Activated T-helper 2 cell treated with anti-CD3 and anti-CD28 coated beads, Interferon-gamma antibody, Interleukin-2, Interleukin-4, amounts not matched to agents 10 μg/mL and 5 μg/mL and 100 μg/mL, durations not matched to agents 14 hours and 24 hours and 36 hours (primary cell): ENCODE measurements around the gene HS3ST3A1. TPM values are rescaled to one million over a fixed set of nuclear protein-coding genes. Genes with fewer than 3 reads are reported as not detected.
"Not testable (repeated sequence)": the region's sequence is repeated elsewhere in the genome, so short reads cannot be mapped to it uniquely, and the experiment has no call there.

Experiments
- DNase-seq: peaks from one replicate; pipeline ENCODE4 v3.0.0; 2021; ENCODE audit warnings: low spot score
- H3K27ac Mint-ChIP-seq: one replicate; pipeline ENCODE4 v1.8.0; 2021; ENCODE audit warnings: mixed read lengths
- H3K27me3 Mint-ChIP-seq: one replicate; pipeline ENCODE4 v1.8.0; 2021; ENCODE audit warnings: low read depth, mixed read lengths
- H3K36me3 Mint-ChIP-seq: one replicate; pipeline ENCODE4 v1.8.0; 2021; ENCODE audit warnings: low read depth, mixed read lengths
- H3K4me1 Mint-ChIP-seq: one replicate; pipeline ENCODE4 v1.8.0; 2021; ENCODE audit warnings: low read depth, mixed read lengths
- H3K4me3 Mint-ChIP-seq: one replicate; pipeline ENCODE4 v1.8.0; 2021; ENCODE audit warnings: low read depth, mild to moderate bottlenecking, moderate library complexity, mixed read lengths
- H3K9me3 Mint-ChIP-seq: one replicate; pipeline ENCODE4 v1.8.0; 2021; ENCODE audit warnings: mixed read lengths
- intact Hi-C: fragments of 100-400 bp; cut with micrococcal nuclease; formaldehyde crosslinking; loops from one replicate; pipeline ENCODE4 v1.15.1; 2023
- total RNA-seq: library from RNA; stranded (reverse); gene quantifications from 2 replicates; pipeline ENCODE4 v1.2.3, GENCODE V29; 2022

The HS3ST3A1 gene
- total RNA-seq, 1 donor from 2014 or later, result 1.2 TPM

GRCh38 chr17:13558588-13558987 is 43.1 kb downstream of the HS3ST3A1 start:
- intact Hi-C loops, result no loop called here
- Mint-ChIP-seq H3K9me3 (no peaks in the 10 kb centered on the region), H3K36me3 (no peaks in the 10 kb centered on the region), H3K27me3 (no peaks in the 10 kb centered on the region), H3K4me3 (no peak overlapping the region), H3K27ac (no peak overlapping the region), H3K4me1 (no peaks in the 10 kb centered on the region)
- no peak for DNase-seq

- Mint-ChIP-seq H3K4me1 (no peaks in the 10 kb centered on the region), H3K36me3 (no peaks in the 10 kb centered on the region), H3K27ac (no peak overlapping the region), H3K4me3 (no peak overlapping the region), H3K9me3 (no peaks in the 10 kb centered on the region), H3K27me3 (no peaks in the 10 kb centered on the region)
- intact Hi-C loops, result no loop called here
- no peak for DNase-seq
Observed at GRCh38 chr17:13557077-13557476, 44.7 kb downstream of the HS3ST3A1 start.

GRCh38 chr17:13554231-13554630 is 47.5 kb downstream of the HS3ST3A1 start:
- Mint-ChIP-seq H3K27ac (no peak overlapping the region), H3K27me3 (no peaks in the 10 kb centered on the region), H3K4me1 (no peaks in the 10 kb centered on the region), H3K36me3 (no peaks in the 10 kb centered on the region), H3K9me3 (peaks cover 10% of the 10 kb centered on the region), H3K4me3 (no peak overlapping the region)
- intact Hi-C loops, result no loop called here
- DNase-seq, result no peak

DNA sequence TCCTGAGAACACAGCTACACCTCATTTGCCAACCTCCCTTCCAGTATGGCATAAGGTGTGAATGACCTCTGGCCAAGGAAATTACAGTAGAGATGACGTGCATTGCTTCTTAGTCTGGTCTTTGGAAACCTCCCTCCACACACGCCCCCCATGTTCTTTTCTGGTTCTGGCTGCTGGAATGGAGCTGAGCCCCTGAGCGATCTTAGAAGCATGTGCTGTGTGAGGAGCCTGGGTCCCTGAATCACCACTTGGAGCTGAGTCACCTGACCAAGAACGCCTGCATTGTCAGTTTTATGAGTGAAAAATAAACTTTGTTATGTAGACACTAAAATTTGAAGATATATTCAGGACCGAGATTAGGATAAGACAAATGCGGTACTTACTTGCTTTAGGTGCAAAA is 51.4 kb downstream of the HS3ST3A1 start:
- peaks cover 10% of the 10 kb centered on the region for H3K9me3 Mint-ChIP-seq
- H3K27ac Mint-ChIP-seq, result no peak overlapping the region
- no peak for DNase-seq
- H3K27me3 Mint-ChIP-seq, result no peaks in the 10 kb centered on the region
- H3K4me3 Mint-ChIP-seq, result no peak overlapping the region
- H3K36me3 Mint-ChIP-seq, result no peaks in the 10 kb centered on the region
- intact Hi-C loops, result no loop called here
- H3K4me1 Mint-ChIP-seq, result no peaks in the 10 kb centered on the region

- H3K27me3 Mint-ChIP-seq, H3K4me3 Mint-ChIP-seq, DNase-seq, H3K27ac Mint-ChIP-seq, intact Hi-C loops, H3K9me3 Mint-ChIP-seq, H3K36me3 Mint-ChIP-seq, H3K4me1 Mint-ChIP-seq: not testable (repeated sequence)
Observed at GRCh38 chr17:13548576-13548975, 53.2 kb downstream of the HS3ST3A1 start.

GRCh38 chr17:13546851-13547250 is 54.9 kb downstream of the HS3ST3A1 start:
- no peaks in the 10 kb centered on the region for H3K4me1 Mint-ChIP-seq

GRCh38 chr17:13545941-13546340 is 55.8 kb downstream of the HS3ST3A1 start:
- intact Hi-C loops, result no loop called here

More at GRCh38 chr17:13546851-13547250, 54.9 kb downstream of the HS3ST3A1 start:
- H3K9me3 Mint-ChIP-seq, result peaks cover 10% of the 10 kb centered on the region
- no peak for DNase-seq
- no peaks in the 10 kb centered on the region for H3K36me3 Mint-ChIP-seq
- no peak overlapping the region for H3K4me3 Mint-ChIP-seq
- H3K27me3 Mint-ChIP-seq, result no peaks in the 10 kb centered on the region
- no peak overlapping the region for H3K27ac Mint-ChIP-seq
- intact Hi-C loops, result no loop called here

DNA sequence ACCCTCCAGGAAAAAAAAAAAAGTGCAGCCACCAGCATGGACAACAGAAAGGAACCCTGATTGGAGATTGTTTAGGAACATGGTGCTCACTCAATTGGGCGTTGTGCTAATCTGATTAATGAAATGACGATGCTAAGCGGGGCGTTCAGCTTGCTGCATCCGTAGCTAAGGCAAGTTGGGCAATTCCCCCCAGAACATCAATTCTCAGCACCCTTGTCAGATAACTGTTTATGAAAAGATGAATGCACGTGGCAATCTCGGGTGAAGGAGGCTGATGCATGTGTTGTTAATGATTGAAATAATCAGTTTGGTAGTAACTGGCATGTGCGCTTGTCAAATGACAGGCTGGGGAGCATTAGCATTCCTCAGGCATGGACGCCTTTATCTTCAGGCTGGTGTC is 57.0 kb downstream of the HS3ST3A1 start:
- DNase-seq, result no peak
- Mint-ChIP-seq H3K9me3 (peaks cover 4% of the 10 kb centered on the region), H3K4me1 (no peaks in the 10 kb centered on the region), H3K36me3 (no peaks in the 10 kb centered on the region), H3K4me3 (no peak overlapping the region), H3K27me3 (no peaks in the 10 kb centered on the region), H3K27ac (no peak overlapping the region)
- intact Hi-C loops, result no loop called here

More at GRCh38 chr17:13545941-13546340, 55.8 kb downstream of the HS3ST3A1 start:
- Mint-ChIP-seq H3K9me3 (peaks cover 10% of the 10 kb centered on the region), H3K27me3 (no peaks in the 10 kb centered on the region), H3K27ac (no peak overlapping the region), H3K4me1 (no peaks in the 10 kb centered on the region), H3K36me3 (no peaks in the 10 kb centered on the region), H3K4me3 (no peak overlapping the region)
- DNase-seq, result no peak

DNA sequence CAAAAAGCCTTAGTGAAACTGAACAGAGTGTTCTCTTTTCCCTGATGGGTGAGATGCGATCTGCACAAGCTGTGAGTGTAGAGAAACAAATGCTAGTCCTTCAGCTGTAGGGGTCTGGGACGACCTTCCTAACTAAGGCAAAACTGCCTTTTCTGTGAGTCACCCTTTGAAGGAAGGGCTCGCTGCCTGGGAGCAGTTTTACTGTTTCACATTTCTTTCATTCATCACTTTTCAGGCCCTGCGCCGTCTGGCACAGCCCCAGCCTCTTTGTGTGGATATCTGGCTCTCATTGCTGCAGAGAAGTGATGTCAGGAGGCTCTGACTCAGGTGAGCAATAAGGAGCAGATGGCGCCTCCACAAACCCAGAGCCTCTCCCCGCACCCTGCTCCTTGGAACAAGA is 57.4 kb downstream of the HS3ST3A1 start:
- intact Hi-C loops, result no loop called here
- H3K27ac Mint-ChIP-seq, result no peak overlapping the region
- H3K4me3 Mint-ChIP-seq, result no peak overlapping the region
- no peaks in the 10 kb centered on the region for H3K36me3 Mint-ChIP-seq
- no peaks in the 10 kb centered on the region for H3K4me1 Mint-ChIP-seq
- no peaks in the 10 kb centered on the region for H3K9me3 Mint-ChIP-seq
- H3K27me3 Mint-ChIP-seq, result no peaks in the 10 kb centered on the region
- no peak for DNase-seq

- Mint-ChIP-seq H3K4me1 (no peaks in the 10 kb centered on the region), H3K27ac (no peak overlapping the region), H3K9me3 (no peaks in the 10 kb centered on the region), H3K4me3 (no peak overlapping the region), H3K27me3 (no peaks in the 10 kb centered on the region), H3K36me3 (no peaks in the 10 kb centered on the region)
- intact Hi-C loops, result no loop called here
- no peak for DNase-seq
Observed at GRCh38 chr17:13542636-13543035, 59.1 kb downstream of the HS3ST3A1 start.

GRCh38 chr17:13541032-13541480 is 60.7 kb downstream of the HS3ST3A1 start:
- H3K27ac Mint-ChIP-seq, result no peak overlapping the region
- intact Hi-C loops, result no loop called here
- no peaks in the 10 kb centered on the region for H3K9me3 Mint-ChIP-seq
- no peaks in the 10 kb centered on the region for H3K36me3 Mint-ChIP-seq
- no peak for DNase-seq
- H3K27me3 Mint-ChIP-seq, result no peaks in the 10 kb centered on the region
- H3K4me1 Mint-ChIP-seq, result no peaks in the 10 kb centered on the region
- no peak overlapping the region for H3K4me3 Mint-ChIP-seq

GRCh38 chr17:13540546-13540945 is 61.2 kb downstream of the HS3ST3A1 start:
- H3K4me1 Mint-ChIP-seq, result no peaks in the 10 kb centered on the region
- intact Hi-C loops, result no loop called here
- no peak overlapping the region for H3K27ac Mint-ChIP-seq
- no peaks in the 10 kb centered on the region for H3K27me3 Mint-ChIP-seq
- no peaks in the 10 kb centered on the region for H3K36me3 Mint-ChIP-seq
- DNase-seq, result no peak
- no peaks in the 10 kb centered on the region for H3K9me3 Mint-ChIP-seq
- no peak overlapping the region for H3K4me3 Mint-ChIP-seq

DNA sequence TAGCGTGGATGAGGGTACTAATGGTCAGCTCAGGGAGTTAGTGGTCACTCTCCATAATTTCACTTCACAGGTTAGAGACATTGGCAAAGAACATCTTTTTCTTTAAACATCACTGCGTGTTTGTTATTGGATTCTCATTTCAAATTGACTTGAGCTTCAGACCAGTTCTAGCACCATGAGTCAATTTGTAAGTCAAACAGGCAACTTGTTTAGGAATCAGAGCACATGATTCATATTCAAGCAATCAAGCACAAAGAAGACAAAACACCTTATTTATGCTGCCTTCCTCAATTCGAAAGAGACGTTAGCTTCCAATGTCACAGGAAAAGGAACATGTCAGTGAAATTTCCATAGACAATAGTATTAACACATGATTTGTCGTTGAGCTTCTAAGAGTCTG is 62.3 kb downstream of the HS3ST3A1 start:
- H3K27me3 Mint-ChIP-seq, result no peaks in the 10 kb centered on the region
- H3K4me1 Mint-ChIP-seq, result no peaks in the 10 kb centered on the region
- no peak overlapping the region for H3K27ac Mint-ChIP-seq
- no peaks in the 10 kb centered on the region for H3K9me3 Mint-ChIP-seq
- DNase-seq, result no peak
- intact Hi-C loops, result no loop called here
- no peak overlapping the region for H3K4me3 Mint-ChIP-seq
- no peaks in the 10 kb centered on the region for H3K36me3 Mint-ChIP-seq

GRCh38 chr17:13538841-13539411 is 62.8 kb downstream of the HS3ST3A1 start:
- H3K27ac Mint-ChIP-seq, result no peak overlapping the region
- no peaks in the 10 kb centered on the region for H3K4me1 Mint-ChIP-seq
- no peak overlapping the region for H3K4me3 Mint-ChIP-seq
- DNase-seq, result no peak
- H3K9me3 Mint-ChIP-seq, result no peaks in the 10 kb centered on the region
- intact Hi-C loops, result no loop called here
- H3K27me3 Mint-ChIP-seq, result no peaks in the 10 kb centered on the region
- H3K36me3 Mint-ChIP-seq, result no peaks in the 10 kb centered on the region
